HepG2 (cell line): ENCODE results near the gene ISG20L2. TPM values are rescaled to one million over a fixed set of nuclear protein-coding genes. Genes with fewer than 3 reads are reported as not detected.
A peak's percentile ranks its signal among the peaks of the same experiment; 100 is the strongest.

ENCODE experiments used
- ATAC-seq: fragments of 200-7000 bp; cut with Tn5 transposase; 3 replicates; pipeline ENCODE4 v1.9.1; 2020; ENCODE audit warnings: mild to moderate bottlenecking, moderate library complexity
- BruUV-seq: library from RNA; stranded (reverse); fragments of 400-500 nt; replicated peaks from 2 replicates; lab custom pipeline; 2021; lab: Mats Ljungman, UMichigan
- CTCF ChIA-PET: fragments of 300-600 bp; formaldehyde crosslinking; extraction: SDS; loops from one replicate; lab custom pipeline; 2021; ENCODE audit warnings: low total read pairs, inconsistent platforms, low intra/inter-chr PET ratio; lab: Yijun Ruan, JAX
- POLR2A ChIA-PET: fragments of 350-600 bp; sonication (Branson Sonifier 250); formaldehyde crosslinking; loops from one replicate; lab custom pipeline; 2020; ENCODE audit warnings: antibody characterized with exemption, inconsistent platforms; lab: Yijun Ruan, JAX
- DNase-seq: peaks from one replicate; pipeline ENCODE4 v3.0.0-alpha.2; 2015; ENCODE audit warnings: low spot score
- FAIRE-seq: peaks from 3 replicates; lab custom pipeline; 2011; peaks lifted over from hg19 to GRCh38; lab: Jason Lieb, UNC
- H2AFZ ChIP-seq: one replicate; pipeline ENCODE4 v1.6.1; 2011; ENCODE audit warnings: low read length, inconsistent platforms
- H3K27ac ChIP-seq: fragments of 300-600 bp; 3 replicates; pipeline ENCODE4 v1.8.0; 2011; ENCODE audit warnings: mixed run types, mild to moderate bottlenecking, mixed read lengths, low read length, inconsistent platforms; ENCODE audit not compliant: insufficient read depth; ENCODE audit errors: extremely low read length
- H3K27me3 ChIP-seq, 2 experiments: fragments of 200-600 bp in 1 of 2; 2 replicates in 1 of 2; 3 replicates in 1 of 2; pipeline versions ENCODE4 v1.6.0 to v1.8.0; 2011; ENCODE audit warnings: low read length in 2 of 2, mild to moderate bottlenecking in 2 of 2, moderate library complexity in 2 of 2, inconsistent platforms in 1 of 2; ENCODE audit not compliant: insufficient read depth in 2 of 2, control insufficient read depth in 1 of 2
- H3K36me3 ChIP-seq, 2 experiments: fragments of 200-600 bp in 1 of 2; replicated peaks in 1 of 2; 2 replicates in 1 of 2; 3 replicates in 1 of 2; pipeline versions ENCODE4 v1.5.1 to v1.8.0; 2011; ENCODE audit warnings: low read length in 2 of 2, inconsistent platforms in 1 of 2; ENCODE audit not compliant: insufficient read depth in 2 of 2, control insufficient read depth in 1 of 2
- H3K4me1 ChIP-seq: 2 replicates; pipeline ENCODE4 v1.5.1; 2012; ENCODE audit warnings: low read length, inconsistent platforms; ENCODE audit not compliant: insufficient read depth
- H3K4me2 ChIP-seq: 2 replicates; pipeline ENCODE4 v1.6.0; 2011; ENCODE audit warnings: low read depth, low read length, inconsistent platforms
- H3K4me3 ChIP-seq, 3 experiments: fragments of 200-600 bp in 1 of 3; sonication (generic), shearing (Covaris generic) in 1 of 3; replicated peaks in 1 of 3; 2 replicates each; pipeline ENCODE4 v1.5.1; 2011 to 2016; ENCODE audit warnings: low read length in 3 of 3, inconsistent platforms in 2 of 3, low read depth in 2 of 3, mild to moderate bottlenecking in 2 of 3, control low read depth in 1 of 3, mixed read lengths in 1 of 3; ENCODE audit not compliant: insufficient read depth in 1 of 3
- H3K79me2 ChIP-seq: one replicate; pipeline ENCODE4 v1.6.1; 2011; ENCODE audit warnings: low read length, inconsistent platforms; ENCODE audit not compliant: insufficient read depth
- H3K9ac ChIP-seq: 2 replicates; pipeline ENCODE4 v1.6.0; 2011; ENCODE audit warnings: mild to moderate bottlenecking, low read depth, low read length, inconsistent platforms; ENCODE audit not compliant: insufficient read depth
- H3K9me3 ChIP-seq: 2 replicates; pipeline ENCODE4 v1.5.1; 2012; ENCODE audit warnings: mild to moderate bottlenecking, low read length
- H4K20me1 ChIP-seq: 2 replicates; pipeline ENCODE4 v1.6.0; 2011; ENCODE audit warnings: inconsistent platforms, mild to moderate bottlenecking, low read length, moderate library complexity; ENCODE audit not compliant: insufficient read depth
- DPF2 ChIP-seq: sonication (generic); formaldehyde crosslinking; IDR thresholded peaks from 2 replicates; pipeline ENCODE4 v1.4.0; 2020; ENCODE audit warnings: mild to moderate bottlenecking, low read depth, missing genetic modification reagents, borderline replicate concordance
- HHEX ChIP-seq: IDR thresholded peaks from 2 replicates; pipeline ENCODE4 v1.6.1; 2016; ENCODE audit warnings: control low read depth
- IRX3 ChIP-seq: sonication (generic); formaldehyde crosslinking; IDR thresholded peaks from 2 replicates; pipeline ENCODE4 v1.8.1; 2023; ENCODE audit warnings: mild to moderate bottlenecking, low read depth, missing genetic modification reagents, borderline replicate concordance
- KDM6A ChIP-seq: IDR thresholded peaks from 2 replicates; pipeline ENCODE4 v1.6.1; 2016; ENCODE audit warnings: low read depth
- MED8 ChIP-seq: sonication (generic); formaldehyde crosslinking; IDR thresholded peaks from 2 replicates; pipeline ENCODE4 v1.8.1; 2023; ENCODE audit warnings: mild to moderate bottlenecking, missing genetic modification reagents; ENCODE audit not compliant: insufficient replicate concordance
- NR2F6 ChIP-seq, 2 experiments: IDR thresholded peaks; 2 replicates each; pipeline ENCODE4 v1.6.1; 2016; ENCODE audit warnings: antibody characterized with exemption in 1 of 2, mild to moderate bottlenecking in 1 of 2
- POLR2A ChIP-seq, 2 experiments: IDR thresholded peaks; 2 replicates each; pipeline ENCODE4 v1.6.1; 2011; ENCODE audit warnings: low read depth in 2 of 2, low read length in 2 of 2, mild to moderate bottlenecking in 1 of 2, moderate library complexity in 1 of 2; ENCODE audit not compliant: insufficient read depth in 1 of 2
- POLR2G ChIP-seq: fragments of 200-400 bp; formaldehyde crosslinking; IDR thresholded peaks from 2 replicates; pipeline ENCODE4 v1.6.1; 2018; ENCODE audit warnings: mild to moderate bottlenecking, low read depth, low read length, moderate library complexity
- RAD51 ChIP-seq: fragments of 450-650 bp; IDR thresholded peaks from 2 replicates; pipeline ENCODE4 v1.6.1; 2016; ENCODE audit warnings: borderline replicate concordance
- RBM39 ChIP-seq: fragments of 200-400 bp; formaldehyde crosslinking; IDR thresholded peaks from one replicate; pipeline ENCODE4 v1.6.1; 2018; ENCODE audit warnings: antibody characterized with exemption, mild to moderate bottlenecking, low read depth, low read length; ENCODE audit not compliant: poor library complexity, severe bottlenecking
- ZBTB33 ChIP-seq: sonication (generic); formaldehyde crosslinking; IDR thresholded peaks from 2 replicates; pipeline ENCODE4 v1.4.0; 2020; ENCODE audit warnings: missing genetic modification reagents
- ZC3H13 ChIP-seq: sonication (generic); formaldehyde crosslinking; IDR thresholded peaks from 2 replicates; pipeline ENCODE4 v1.8.1; 2023; ENCODE audit warnings: mild to moderate bottlenecking, missing genetic modification reagents, moderate library complexity
- ZNF501 ChIP-seq: sonication (generic); formaldehyde crosslinking; IDR thresholded peaks from 2 replicates; pipeline ENCODE4 v1.5.1; 2020; ENCODE audit warnings: mild to moderate bottlenecking, moderate library complexity, missing genetic modification reagents
- ZNF616 ChIP-seq: sonication (generic); formaldehyde crosslinking; IDR thresholded peaks from 2 replicates; pipeline ENCODE4 v1.5.0; 2020; ENCODE audit warnings: low read depth, mild to moderate bottlenecking, missing genetic modification reagents
- ZNF878 ChIP-seq: sonication (generic); formaldehyde crosslinking; IDR thresholded peaks from 2 replicates; pipeline ENCODE4 v1.8.1; 2023; ENCODE audit warnings: mild to moderate bottlenecking, missing genetic modification reagents, moderate library complexity
- ZZZ3 ChIP-seq: sonication (generic); formaldehyde crosslinking; IDR thresholded peaks from 2 replicates; pipeline ENCODE4 v1.4.0; 2020; ENCODE audit warnings: missing genetic modification reagents, mild to moderate bottlenecking, borderline replicate concordance
- WGBS: methylation state at CpG from one replicate; pipeline ENCODE4 v1.1.6; 2017; ENCODE audit warnings: low lambda C conversion rate; 5-methylcytosine and 5-hydroxymethylcytosine counted together
- in situ Hi-C: cut with HindIII; loops from 2 replicates; pipeline ENCODE4 v1.10.0; 2017; ENCODE audit warnings: low pct_unique_long_range_greater_than_20kb; ENCODE audit not compliant: extremely low pct_ligation_motif_present
- intact Hi-C: fragments of 100-400 bp; cut with micrococcal nuclease; formaldehyde crosslinking; loops from one replicate; pipeline ENCODE4 v1.10.0; 2022; ENCODE audit not compliant: unreplicated experiment
- polyA plus RNA-seq, 8 experiments: library from polyadenylated mRNA; depleted of rRNA in 3 of 8; stranded (reverse) in 7 of 8; unstranded in 1 of 8; fragments of >200 nt; fragmentation: Illumina TruSeq in 4 of 8; extraction: Trizol in 4 of 8; gene quantifications; 2 replicates each; pipeline versions ENCODE4 v1.2.1 to v1.2.3, GENCODE V29; 2011 to 2016; ENCODE audit warnings: low read depth in 4 of 8, missing spikeins in 1 of 8, mixed read lengths in 1 of 8; ENCODE audit not compliant: insufficient read depth in 1 of 8
- total RNA-seq, 5 experiments: library from RNA; depleted of rRNA; stranded (reverse); fragments of >200 nt; fragmentation: Illumina TruSeq; extraction: Trizol; gene quantifications; 2 replicates each; pipeline ENCODE4 v1.2.3, GENCODE V29; 2016; ENCODE audit warnings: low read depth in 1 of 5
- TF ChIP-seq, protein P1 (sequence below), 2 experiments: sonication (generic) in 1 of 2; formaldehyde crosslinking in 1 of 2; IDR thresholded peaks; 2 replicates each; pipeline versions ENCODE4 v1.5.1 to v1.6.1; 2011 to 2020; ENCODE audit warnings: borderline replicate concordance in 1 of 2, low read depth in 1 of 2, low read length in 1 of 2, mild to moderate bottlenecking in 1 of 2, missing genetic modification reagents in 1 of 2, moderate library complexity in 1 of 2

Gene ISG20L2
- total and polyA plus RNA-seq, 2 of the 13 experiments (the other 11 are each of a cell fraction or from before 2014, with no cell fraction given) = 19.8 to 21.3 TPM

DNA sequence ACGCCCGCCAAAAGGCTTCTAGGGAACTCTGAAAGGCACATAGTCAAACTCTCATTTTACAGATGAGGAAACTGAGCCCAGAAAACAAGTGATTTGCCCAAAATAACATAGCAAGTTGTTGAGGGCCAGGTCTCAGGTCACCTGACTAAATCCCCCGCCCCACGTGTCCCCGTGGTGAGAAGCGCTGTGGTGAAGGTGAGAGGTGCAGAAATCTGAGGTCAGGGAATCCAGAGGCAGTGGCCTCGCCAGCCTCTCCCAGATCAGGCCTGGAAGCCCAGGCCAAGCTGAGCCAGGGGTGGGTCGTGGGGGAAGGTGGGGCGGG, 17.8 kb upstream of the ISG20L2 start:
- 47% methylated on average over 8 of the region's 9 CpGs for WGBS
- CTCF ChIA-PET = no interaction called here
- TF ChIP-seq ZNF616 (CRISPR knock-in tag) = no peak
- no peak for TF ChIP-seq NR2F6 (IDR thresholded peaks at IDR 0.05)
- no peak for TF ChIP-seq NR2F6 (CRISPR knock-in tag; IDR thresholded peaks at IDR 0.05)
- TF ChIP-seq KDM6A (CRISPR knock-in tag) = no peak
- TF ChIP-seq ZC3H13 (CRISPR knock-in tag) = 0 out of 2 replicates have a peak, but pooled peaks have one; percentile 48
- no peak for TF ChIP-seq ZNF878
- no peak for TF ChIP-seq ZZZ3 (CRISPR knock-in tag)
- TF ChIP-seq MED8 (CRISPR knock-in tag) = peak; percentile 7
- TF ChIP-seq, protein P1, sequence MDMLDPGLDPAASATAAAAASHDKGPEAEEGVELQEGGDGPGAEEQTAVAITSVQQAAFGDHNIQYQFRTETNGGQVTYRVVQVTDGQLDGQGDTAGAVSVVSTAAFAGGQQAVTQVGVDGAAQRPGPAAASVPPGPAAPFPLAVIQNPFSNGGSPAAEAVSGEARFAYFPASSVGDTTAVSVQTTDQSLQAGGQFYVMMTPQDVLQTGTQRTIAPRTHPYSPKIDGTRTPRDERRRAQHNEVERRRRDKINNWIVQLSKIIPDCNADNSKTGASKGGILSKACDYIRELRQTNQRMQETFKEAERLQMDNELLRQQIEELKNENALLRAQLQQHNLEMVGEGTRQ (IDR thresholded peaks at IDR 0.05; ENCODE audit: low read depth, low read length) = peak; percentile 61
- TF ChIP-seq, protein P1 (CRISPR knock-in tag; IDR thresholded peaks at IDR 0.05; ENCODE audit: borderline replicate concordance) = peak; percentile 47; the same call in 1 of the 2 replicates
- TF ChIP-seq POLR2A (IDR thresholded peaks at IDR 0.05; ENCODE audit: insufficient read depth in 1 of 2, low read depth in 2 of 2, low read length in 2 of 2) = no peak
- no peak for TF ChIP-seq RBM39
- no peak for TF ChIP-seq IRX3 (CRISPR knock-in tag)
- no peak for TF ChIP-seq POLR2G
- no peak for TF ChIP-seq DPF2 (CRISPR knock-in tag)
- peak; percentile 52; the same call in 1 of the 2 replicates for TF ChIP-seq ZNF501 (CRISPR knock-in tag)
- no peak for TF ChIP-seq HHEX (CRISPR knock-in tag)
- 0 out of 2 replicates have a peak, but pooled peaks have one; percentile 33 for TF ChIP-seq RAD51
- TF ChIP-seq ZBTB33 (CRISPR knock-in tag) = 0 out of 2 replicates have a peak, but pooled peaks have one; percentile 11
- Histone ChIP-seq H3K27ac (peak overlapping the region; percentile 100), H3K4me2 (peak overlapping the region; percentile 100), H3K9ac (peak overlapping the region; percentile 100), H3K79me2 (peaks cover 66% of the 10 kb centered on the region), H3K27me3 (no peaks in the 10 kb centered on the region; a peak in 1 of 5 replicates), H3K4me1 (peaks cover 49% of the 10 kb centered on the region), H4K20me1 (peaks cover 13% of the 10 kb centered on the region), H3K9me3 (no peaks in the 10 kb centered on the region), H2AFZ (no peak overlapping the region), H3K36me3 (peaks cover 10 to 37% of the 10 kb centered on the region in 2 experiments; a peak in 4 of 5 replicates), H3K4me3 (peak overlapping the region; percentile 59 to 90 (median 77); a peak in 5 of 6 replicates)
- POLR2A ChIA-PET = interaction anchor here (0.9 to 3.3 kb wide), 4 partner anchors 18 to 289 kb away, joined by 3 to 27 read pairs (median 5); partner anchors contain the start of genes ISG20L2, METTL25B and PRCC
- in situ Hi-C loops (no loop called here), intact Hi-C loops (no loop called here)
- DNase-seq = no peak
- no TSS peak for BruUV-seq
- FAIRE-seq = no peak
- ATAC-seq = no peak
